ENCODE results near the gene NUDT13. TPM values are rescaled to one million over a fixed set of nuclear protein-coding genes. Genes with fewer than 3 reads are reported as not detected.

NUDT13 gene
- total RNA-seq (1 to 10 TPM; 2.1 to 5.7 (median 3.2) TPM), polyA plus RNA-seq (1 to 10 TPM; 1.8 to 5.8 TPM)
- long read RNA-seq, donor 1, partial matches to known transcripts, result 0 of 4 reads
- long read RNA-seq, donor 1, other reads (novel, unspliced or antisense), result 2 of 4 reads
- long read RNA-seq, donor 2, partial matches to known transcripts, result 0 of 6 reads
- long read RNA-seq, donor 2, other reads (novel, unspliced or antisense), result 1 of 6 reads
- long read RNA-seq, donor 3, partial matches to known transcripts, result 0 of 3 reads
- long read RNA-seq, donor 3, other reads (novel, unspliced or antisense), result 1 of 3 reads

- WGBS, 4 donors, result 0 to 3% (median 1%) methylated on average over 5 of the region's 5 CpGs
- intact Hi-C loops (cut with DNase I), result loop anchor here in 5 of 10 donors (1.0 to 10.0 kb wide), 3 partner anchors 13 to 54 kb away; partner anchors contain the start of genes P4HA1 (in 3 of the 5), ECD (in 1 of the 5) and FAM149B1 (in 1 of the 5)
- DNase-seq, result peak in 4 of 5 donors; percentile 79 to 82 (median 80)
These were observed at the start of gene NUDT13 for GRCh38 chr10:73110345-73110849. TSS of gene NUDT13 (plus strand) at chr10:73110455. CDS start at chr10:73114366, 3,911 bp downstream.

GRCh38 chr10:73060738-73061635, 49.3 kb upstream of the NUDT13 start:
- 37 to 42% (median 40%) methylated on average over 5 of the region's 5 CpGs for WGBS, 4 donors
- TF ChIP-seq POLR2A (IDR thresholded peaks at IDR 0.05), result no peak
- TF ChIP-seq CTCF (IDR thresholded peaks at IDR 0.05), result peak in 11 of 12 donors; percentile 7 to 56 (median 33)
- H3K36me3 ChIP-seq, result peaks cover 0 to 87% (median 60%) of the 10 kb centered on the region in 9 donors
- H3K4me3 ChIP-seq, result no peak overlapping the region
- DNase-seq (no peak), ATAC-seq (peak; percentile 39 to 55 (median 52))
- intact Hi-C loops (cut with DNase I), result loop anchor here in 4 of 10 donors (10.0 kb wide), 1 partner anchor 696 kb away; no protein-coding TSS in a partner anchor
- peak overlapping the region in 10 of 12 donors; percentile 1 to 70 (median 49) for H3K27ac ChIP-seq
- no peaks in the 10 kb centered on the region for H3K9me3 ChIP-seq
- peaks cover 0 to 19% (median 11%) of the 10 kb centered on the region in 12 donors for H3K4me1 ChIP-seq
- no peaks in the 10 kb centered on the region for H3K27me3 ChIP-seq

More at GRCh38 chr10:73110345-73110849, at the start of gene NUDT13:
- no peaks in the 10 kb centered on the region for H3K9me3 ChIP-seq
- H3K4me3 ChIP-seq, result peak within 1 kb of the TSS; percentile 38 to 70 (median 59)
- TF ChIP-seq POLR2A (IDR thresholded peaks at IDR 0.05), result peak in 1 of 2 donors; percentile 27
- TF ChIP-seq CTCF (IDR thresholded peaks at IDR 0.05), result no peak
- peak; percentile 95 to 98 (median 96) for ATAC-seq
- H3K27me3 ChIP-seq, result no peaks in the 10 kb centered on the region
- H3K4me1 ChIP-seq, result peaks cover 0 to 22% (median 6%) of the 10 kb centered on the region in 12 donors
- H3K27ac ChIP-seq, result peak within 1 kb of the TSS; percentile 80 to 97 (median 88)
- H3K36me3 ChIP-seq, result peaks cover 0 to 7% (median 5%) of the 10 kb centered on the region in 9 donors

- DNase-seq (no peak), ATAC-seq (peak in 3 of 4 donors; percentile 33 to 42 (median 35))
- Histone ChIP-seq H3K4me3 (no peak overlapping the region), H3K9me3 (no peaks in the 10 kb centered on the region), H3K27me3 (no peaks in the 10 kb centered on the region), H3K36me3 (peaks cover 0 to 86% (median 61%) of the 10 kb centered on the region in 9 donors), H3K4me1 (peaks cover 0 to 19% (median 11%) of the 10 kb centered on the region in 12 donors), H3K27ac (peak overlapping the region in 5 of 12 donors; percentile 48 to 70 (median 63))
- 85 to 97% (median 93%) methylated on average over 1 of the region's 1 CpG for WGBS, 4 donors
- intact Hi-C loops (cut with DNase I), result loop anchor here in 4 of 10 donors (10.0 kb wide), 1 partner anchor 697 kb away; no protein-coding TSS in a partner anchor
- no peak for TF ChIP-seq CTCF (IDR thresholded peaks at IDR 0.05)
- no peak for TF ChIP-seq POLR2A (IDR thresholded peaks at IDR 0.05)
These were observed 48.5 kb upstream of the NUDT13 start for GRCh38 chr10:73061743-73062142.

All from heart left ventricle (tissue), 16 donors.